ENCODE data around the gene LIN28B. TPM values are rescaled to one million over a fixed set of nuclear protein-coding genes. Genes with fewer than 3 reads are reported as not detected.

The LIN28B gene
- total RNA-seq, 4 donors from 2014 or later, result not detected

DNA sequence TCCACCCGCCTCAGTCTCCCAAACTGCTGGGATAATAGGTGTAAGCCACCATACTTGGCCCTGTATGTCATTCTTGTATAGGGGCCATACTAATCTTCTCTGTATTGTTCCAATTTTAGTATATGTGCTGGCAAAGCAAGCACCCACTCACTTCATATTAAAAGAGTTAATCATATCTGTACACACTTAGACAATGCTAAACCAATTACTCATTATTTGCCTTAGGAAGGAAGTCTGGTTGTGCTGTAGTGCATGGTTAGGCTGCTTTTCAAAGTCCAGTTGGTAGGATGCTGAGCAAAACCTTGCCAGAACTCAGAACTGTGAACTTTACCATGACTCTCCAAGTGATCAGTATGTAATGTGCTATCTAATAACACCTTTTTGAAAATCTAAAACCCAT is 88.6 kb downstream of the LIN28B start:
- no peak for ATAC-seq (ENCODE audit: low FRiP score)
- DNase-seq (ENCODE audit: low spot score), result no peak
- TF ChIP-seq, protein P1, sequence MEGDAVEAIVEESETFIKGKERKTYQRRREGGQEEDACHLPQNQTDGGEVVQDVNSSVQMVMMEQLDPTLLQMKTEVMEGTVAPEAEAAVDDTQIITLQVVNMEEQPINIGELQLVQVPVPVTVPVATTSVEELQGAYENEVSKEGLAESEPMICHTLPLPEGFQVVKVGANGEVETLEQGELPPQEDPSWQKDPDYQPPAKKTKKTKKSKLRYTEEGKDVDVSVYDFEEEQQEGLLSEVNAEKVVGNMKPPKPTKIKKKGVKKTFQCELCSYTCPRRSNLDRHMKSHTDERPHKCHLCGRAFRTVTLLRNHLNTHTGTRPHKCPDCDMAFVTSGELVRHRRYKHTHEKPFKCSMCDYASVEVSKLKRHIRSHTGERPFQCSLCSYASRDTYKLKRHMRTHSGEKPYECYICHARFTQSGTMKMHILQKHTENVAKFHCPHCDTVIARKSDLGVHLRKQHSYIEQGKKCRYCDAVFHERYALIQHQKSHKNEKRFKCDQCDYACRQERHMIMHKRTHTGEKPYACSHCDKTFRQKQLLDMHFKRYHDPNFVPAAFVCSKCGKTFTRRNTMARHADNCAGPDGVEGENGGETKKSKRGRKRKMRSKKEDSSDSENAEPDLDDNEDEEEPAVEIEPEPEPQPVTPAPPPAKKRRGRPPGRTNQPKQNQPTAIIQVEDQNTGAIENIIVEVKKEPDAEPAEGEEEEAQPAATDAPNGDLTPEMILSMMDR (IDR thresholded peaks at IDR 0.05), result no peak

- TF ChIP-seq, protein P1 (IDR thresholded peaks at IDR 0.05), result no peak
- DNase-seq (ENCODE audit: low spot score), result no peak
- ATAC-seq (ENCODE audit: low FRiP score), result no peak
These were observed 95.1 kb downstream of the LIN28B start for GRCh38 chr6:105051941-105052471.

- ATAC-seq (ENCODE audit: low FRiP score) (no peak), DNase-seq (ENCODE audit: low spot score) (no peak)
- TF ChIP-seq, protein P1 (IDR thresholded peaks at IDR 0.05), result no peak
These were observed 99.7 kb downstream of the LIN28B start for GRCh38 chr6:105056646-105057045.

GRCh38 chr6:105057160-105057559 is 100.3 kb downstream of the LIN28B start:
- DNase-seq (ENCODE audit: low spot score) (no peak), ATAC-seq (ENCODE audit: low FRiP score) (no peak)
- TF ChIP-seq, protein P1 (IDR thresholded peaks at IDR 0.05), result no peak

GRCh38 chr6:105058316-105058715 is 101.4 kb downstream of the LIN28B start:
- DNase-seq (ENCODE audit: low spot score), result no peak
- no peak for ATAC-seq (ENCODE audit: low FRiP score)
- TF ChIP-seq, protein P1 (IDR thresholded peaks at IDR 0.05), result no peak

- ATAC-seq (ENCODE audit: low FRiP score), result no peak
- TF ChIP-seq, protein P1 (IDR thresholded peaks at IDR 0.05), result no peak
- no peak for DNase-seq (ENCODE audit: low spot score)
These were observed 101.9 kb downstream of the LIN28B start for GRCh38 chr6:105058846-105059245.

DNA sequence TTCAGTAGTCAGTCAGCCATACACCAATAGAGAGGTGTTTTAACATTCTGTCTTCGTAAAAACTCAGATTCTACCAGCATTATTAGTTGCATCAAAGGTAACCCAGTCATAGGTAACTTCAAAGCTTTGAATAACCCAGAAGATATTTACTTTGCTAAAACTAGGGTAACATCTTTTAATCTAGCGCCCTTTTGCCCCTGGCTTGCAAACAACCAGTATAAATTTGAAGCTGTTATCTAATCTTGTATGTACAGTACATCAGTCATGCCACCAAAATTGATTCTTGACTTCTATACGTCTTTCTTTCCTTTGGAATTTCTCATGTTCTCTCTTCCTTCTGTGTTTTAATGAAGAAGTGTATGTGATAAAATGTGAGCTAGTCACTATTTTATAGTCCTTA is 109.3 kb downstream of the LIN28B start:
- DNase-seq (ENCODE audit: low spot score) (no peak), ATAC-seq (ENCODE audit: low FRiP score) (no peak)
- TF ChIP-seq, protein P1 (IDR thresholded peaks at IDR 0.05), result no peak
